GM10266 (cell line): ENCODE results near the gene LDB3.

Experiments
- DNase-seq: peaks from one replicate; pipeline ENCODE4 v3.0.0; 2012; ENCODE audit errors: extremely low spot score
- TF ChIP-seq, protein P1 (sequence below): IDR thresholded peaks from 2 replicates; pipeline ENCODE4 v1.5.1; 2012; ENCODE audit warnings: mild to moderate bottlenecking, low read depth; ENCODE audit not compliant: control insufficient read depth, insufficient read depth; ENCODE audit errors: missing control alignments

Gene LDB3

DNA sequence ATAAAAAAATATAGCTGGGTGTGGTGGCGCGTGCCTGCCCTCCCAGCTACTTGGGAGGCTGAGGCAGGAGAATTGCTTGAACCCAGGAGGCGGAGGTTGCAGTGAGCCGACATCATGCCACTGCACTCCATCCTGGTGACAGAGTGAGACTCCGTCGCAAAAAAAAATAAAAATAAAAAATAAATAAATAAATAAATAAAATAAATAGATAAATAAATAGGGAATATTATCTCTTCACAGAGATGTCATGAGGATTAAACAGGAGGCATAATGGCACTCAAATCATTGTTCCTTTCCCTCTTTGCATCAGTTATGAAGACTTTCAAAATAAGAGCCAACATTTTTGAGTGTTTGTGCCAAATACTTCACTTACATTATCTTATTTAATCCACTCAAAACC lies 56.1 kb downstream of the LDB3 start:
- TF ChIP-seq, protein P1, sequence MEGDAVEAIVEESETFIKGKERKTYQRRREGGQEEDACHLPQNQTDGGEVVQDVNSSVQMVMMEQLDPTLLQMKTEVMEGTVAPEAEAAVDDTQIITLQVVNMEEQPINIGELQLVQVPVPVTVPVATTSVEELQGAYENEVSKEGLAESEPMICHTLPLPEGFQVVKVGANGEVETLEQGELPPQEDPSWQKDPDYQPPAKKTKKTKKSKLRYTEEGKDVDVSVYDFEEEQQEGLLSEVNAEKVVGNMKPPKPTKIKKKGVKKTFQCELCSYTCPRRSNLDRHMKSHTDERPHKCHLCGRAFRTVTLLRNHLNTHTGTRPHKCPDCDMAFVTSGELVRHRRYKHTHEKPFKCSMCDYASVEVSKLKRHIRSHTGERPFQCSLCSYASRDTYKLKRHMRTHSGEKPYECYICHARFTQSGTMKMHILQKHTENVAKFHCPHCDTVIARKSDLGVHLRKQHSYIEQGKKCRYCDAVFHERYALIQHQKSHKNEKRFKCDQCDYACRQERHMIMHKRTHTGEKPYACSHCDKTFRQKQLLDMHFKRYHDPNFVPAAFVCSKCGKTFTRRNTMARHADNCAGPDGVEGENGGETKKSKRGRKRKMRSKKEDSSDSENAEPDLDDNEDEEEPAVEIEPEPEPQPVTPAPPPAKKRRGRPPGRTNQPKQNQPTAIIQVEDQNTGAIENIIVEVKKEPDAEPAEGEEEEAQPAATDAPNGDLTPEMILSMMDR = no peak
- DNase-seq = no peak

DNA sequence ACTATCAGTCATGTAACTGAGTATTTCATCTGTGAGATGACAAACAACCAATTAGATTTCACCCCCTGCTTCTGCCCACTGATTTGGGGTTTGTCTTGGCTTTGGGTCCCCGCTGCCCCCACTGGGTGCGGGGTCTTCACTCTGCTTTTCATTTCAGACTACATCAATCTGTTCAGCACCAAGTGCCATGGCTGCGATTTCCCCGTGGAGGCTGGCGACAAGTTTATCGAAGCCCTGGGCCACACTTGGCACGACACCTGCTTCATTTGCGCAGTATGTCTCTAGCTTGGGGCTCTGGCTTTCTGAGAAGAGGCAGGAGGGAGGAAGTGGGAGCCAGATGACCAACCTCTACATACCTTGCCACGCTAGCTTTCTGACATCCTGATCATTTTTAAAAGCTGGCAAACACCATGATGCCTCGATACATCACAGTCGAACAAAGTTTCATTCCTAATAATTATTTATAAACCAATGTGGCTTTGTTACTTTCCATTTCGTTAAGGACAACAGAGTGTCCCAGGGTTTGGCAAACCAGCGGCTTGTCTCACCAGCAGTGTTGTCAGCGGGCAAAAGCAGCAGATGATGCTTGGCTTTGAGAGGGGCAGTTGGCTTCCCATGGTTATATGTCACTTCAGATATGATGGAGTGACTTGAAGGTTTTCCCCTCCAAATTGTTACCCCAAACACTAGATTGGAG lies 57.8 kb downstream of the LDB3 start:
- DNase-seq = no peak
- TF ChIP-seq, protein P1 = no peak

DNA sequence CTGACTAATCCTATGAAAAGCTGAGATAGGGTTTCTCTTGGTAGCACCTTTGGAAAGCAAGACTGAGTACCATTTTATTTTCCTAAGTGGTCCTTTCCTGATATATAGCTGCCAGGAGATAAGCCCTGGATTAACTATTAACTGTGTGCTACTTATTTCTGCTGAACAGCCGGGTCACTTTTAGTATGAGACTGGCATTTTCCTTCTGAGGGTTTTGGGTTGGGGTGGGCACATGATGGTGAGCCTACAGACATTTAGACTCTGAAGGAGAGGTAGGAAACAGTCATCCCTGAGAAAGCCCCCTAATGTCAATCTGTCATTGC lies 58.3 kb downstream of the LDB3 start:
- TF ChIP-seq, protein P1 = no peak
- DNase-seq = no peak

DNA sequence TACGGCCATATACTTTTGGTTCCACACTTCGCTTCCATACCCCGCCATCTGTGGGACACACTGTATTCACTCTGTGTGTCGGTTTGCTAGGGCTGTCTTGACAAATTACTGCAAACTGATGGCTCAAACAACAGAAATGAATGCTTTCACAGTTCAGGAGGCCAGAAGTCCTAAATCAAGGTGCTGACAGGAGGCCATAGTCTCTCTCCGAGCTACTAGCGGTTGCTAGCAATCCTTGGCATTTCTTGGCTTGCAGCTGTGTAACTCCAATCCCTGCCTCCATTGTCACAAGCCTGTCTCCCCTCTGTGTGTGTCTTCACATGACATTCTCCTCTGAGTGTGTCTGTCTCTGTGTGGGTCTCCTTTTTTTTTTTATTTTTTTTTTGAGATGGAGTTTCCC lies 59.2 kb downstream of the LDB3 start:
- no peak for DNase-seq
- TF ChIP-seq, protein P1 = no peak

DNA sequence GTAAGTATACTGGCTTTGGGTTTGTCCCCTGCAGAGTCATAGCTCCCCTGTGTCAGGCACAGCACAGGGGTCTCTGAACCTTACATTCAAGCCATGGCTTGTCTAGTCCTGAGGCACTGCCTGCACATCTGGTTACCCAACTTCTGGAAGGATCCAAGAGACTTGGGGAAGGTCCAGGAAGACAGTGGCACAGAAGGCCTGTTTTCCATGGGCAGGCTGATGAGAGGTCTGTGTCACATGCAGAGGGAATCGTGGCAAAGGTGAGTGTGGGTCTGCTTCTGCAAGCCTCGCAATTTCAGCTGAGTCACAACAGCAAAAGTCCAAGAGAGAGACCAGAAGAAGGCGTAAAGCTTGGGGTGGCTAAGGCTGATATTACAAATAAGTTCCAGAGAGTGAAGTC lies 59.7 kb downstream of the LDB3 start:
- no peak for DNase-seq

DNA sequence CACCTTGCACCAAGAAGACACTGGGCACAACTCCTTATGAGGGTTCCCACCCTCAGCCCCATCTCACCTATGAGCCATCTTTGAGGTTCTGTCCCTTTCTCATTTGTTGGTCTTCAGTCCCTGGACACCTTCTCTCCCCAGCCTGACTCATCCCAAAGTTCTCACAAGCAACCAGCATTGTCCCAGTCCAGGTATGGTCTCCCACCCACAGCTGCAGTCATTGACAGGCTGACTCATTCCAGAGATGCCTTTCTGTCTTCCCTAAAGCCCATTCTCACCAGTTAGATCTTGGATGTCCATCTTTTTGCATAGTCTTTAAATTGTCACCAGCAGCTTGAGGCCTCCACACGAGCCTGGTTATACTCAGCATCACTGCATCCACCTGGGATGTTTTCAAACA lies 61.4 kb downstream of the LDB3 start:
- no peak for DNase-seq
- TF ChIP-seq, protein P1 = no peak

More for the DNA sequence above, 59.7 kb downstream of the LDB3 start:
- TF ChIP-seq, protein P1 = no peak

DNA sequence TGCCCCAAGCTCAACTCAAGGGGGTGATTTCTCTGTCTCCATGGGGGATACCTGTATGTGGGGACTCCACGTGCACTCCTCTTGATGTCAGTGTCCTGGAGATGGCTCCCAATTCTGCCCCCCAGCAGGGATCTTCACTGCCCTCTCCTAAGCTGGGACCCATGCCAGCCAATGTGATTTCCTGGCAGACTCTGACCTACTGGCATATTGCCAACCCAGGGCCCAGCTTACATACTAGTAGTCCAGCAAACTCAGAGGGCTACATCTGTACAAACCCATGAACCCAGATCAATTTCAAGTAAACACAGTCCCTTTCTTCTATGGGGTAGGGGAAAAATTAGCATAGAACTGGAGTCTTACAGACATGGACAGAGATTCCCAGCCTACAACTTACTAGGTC lies 61.9 kb downstream of the LDB3 start:
- DNase-seq = no peak
- TF ChIP-seq, protein P1 = no peak
